SK-N-SH treated with all-trans-retinoic acid at 6 μM for 48 hours (cell line): ENCODE measurements around the gene FBH1.

Source experiments
- BACH2 ChIP-seq: fragments of 250-450 bp; sonication (Bioruptor Pico); IDR thresholded peaks from 2 replicates; pipeline ENCODE4 v1.9.0; 2021; ENCODE audit warnings: mild to moderate bottlenecking, borderline replicate concordance
- CREB5 ChIP-seq: fragments of 250-450 bp; sonication (Bioruptor Pico); IDR thresholded peaks from 2 replicates; pipeline ENCODE4 v1.5.1; 2020; ENCODE audit warnings: low read depth, mild to moderate bottlenecking, moderate library complexity
- CSRNP3 ChIP-seq: fragments of 250-450 bp; sonication (Bioruptor Pico); IDR thresholded peaks from 2 replicates; pipeline ENCODE4 v1.5.1; 2021; ENCODE audit warnings: mild to moderate bottlenecking, moderate library complexity
- ESRRG ChIP-seq: fragments of 250-450 bp; sonication (Bioruptor Pico); IDR thresholded peaks from 2 replicates; pipeline ENCODE4 v1.6.1; 2021; ENCODE audit warnings: mild to moderate bottlenecking
- RARB ChIP-seq: fragments of 250-450 bp; sonication (Bioruptor Pico); IDR thresholded peaks from 2 replicates; pipeline ENCODE4 v1.8.0; 2021; ENCODE audit warnings: mild to moderate bottlenecking, moderate library complexity
- SNAI2 ChIP-seq: fragments of 250-450 bp; sonication (Bioruptor Pico); IDR thresholded peaks from 2 replicates; pipeline ENCODE4 v1.5.0; 2020; ENCODE audit warnings: mild to moderate bottlenecking, moderate library complexity
- ZFP30 ChIP-seq: fragments of 450-650 bp; formaldehyde crosslinking; IDR thresholded peaks from 2 replicates; pipeline ENCODE4 v1.5.0; 2022; ENCODE audit warnings: mild to moderate bottlenecking, moderate library complexity
- ZNF70 ChIP-seq: fragments of 450-650 bp; formaldehyde crosslinking; IDR thresholded peaks from 2 replicates; pipeline ENCODE4 v1.5.0; 2020; ENCODE audit warnings: mild to moderate bottlenecking, moderate library complexity

GRCh38 chr10:5896208-5897052 lies 6.4 kb downstream of the FBH1 start:
- TF ChIP-seq CSRNP3 (CRISPR knock-in tag), result no peak
- TF ChIP-seq RARB (CRISPR knock-in tag), result no peak
- no peak for TF ChIP-seq SNAI2 (CRISPR knock-in tag)
- no peak for TF ChIP-seq ZFP30 (CRISPR knock-in tag)
- TF ChIP-seq BACH2 (CRISPR knock-in tag), result no peak
- no peak for TF ChIP-seq ZNF70 (CRISPR knock-in tag)
- TF ChIP-seq CREB5 (CRISPR knock-in tag), result no peak
- no peak for TF ChIP-seq ESRRG (CRISPR knock-in tag)
